CD4-positive, alpha-beta T cell treated with Interleukin-12 subunit alpha and Interleukin-12 subunit beta, for 1 hour (primary cell): ENCODE data around the gene DNAJC30.

ENCODE experiments used
- DNase-seq: peaks from one replicate; pipeline ENCODE4 v3.0.0-alpha.2; 2020

Gene DNAJC30

GRCh38 chr7:73646785-73647724 is 36.2 kb downstream of the DNAJC30 start:
- no peak for DNase-seq

- DNase-seq = no peak
These were observed 37.5 kb downstream of the DNAJC30 start for GRCh38 chr7:73645643-73646174.

GRCh38 chr7:73644688-73645286 is 38.5 kb downstream of the DNAJC30 start:
- no peak for DNase-seq

GRCh38 chr7:73642834-73643233 is 40.4 kb downstream of the DNAJC30 start:
- no peak for DNase-seq

- no peak for DNase-seq
These were observed 44.3 kb downstream of the DNAJC30 start for GRCh38 chr7:73638911-73639310.

GRCh38 chr7:73635428-73636200 is 47.6 kb downstream of the DNAJC30 start:
- no peak for DNase-seq

GRCh38 chr7:73633844-73634243 is 49.4 kb downstream of the DNAJC30 start:
- no peak for DNase-seq

- no peak for DNase-seq
These were observed 49.9 kb downstream of the DNAJC30 start for GRCh38 chr7:73633323-73633722.

- DNase-seq = no peak
These were observed 51.7 kb downstream of the DNAJC30 start for GRCh38 chr7:73631558-73631957.
